K562 (cell line): ENCODE data around the gene CNR2. TPM values are rescaled to one million over a fixed set of nuclear protein-coding genes. Genes with fewer than 3 reads are reported as not detected.
A peak's percentile ranks its signal among the peaks of the same experiment; 100 is the strongest.

Source experiments
- KAT8 ChIP-seq: fragments of 450-650 bp; IDR thresholded peaks from 2 replicates; pipeline ENCODE4 v1.6.1; 2016; ENCODE audit warnings: low read depth, mild to moderate bottlenecking
- KDM5B ChIP-seq: fragments of 200-600 bp; sonication (generic); IDR thresholded peaks from 2 replicates; pipeline ENCODE4 v1.6.1; 2012; ENCODE audit warnings: low read depth, mild to moderate bottlenecking, moderate library complexity, low read length, control low read depth, inconsistent platforms; ENCODE audit not compliant: insufficient replicate concordance
- NFRKB ChIP-seq: fragments of 450-650 bp; IDR thresholded peaks from 2 replicates; pipeline ENCODE4 v1.6.1; 2016; ENCODE audit warnings: low read depth
- NFXL1 ChIP-seq: fragments of 450-650 bp; formaldehyde crosslinking; IDR thresholded peaks from 2 replicates; pipeline ENCODE4 v1.4.0; 2021; ENCODE audit warnings: mild to moderate bottlenecking
- POLR3G ChIP-seq: IDR thresholded peaks from 2 replicates; pipeline ENCODE4 v1.6.1; 2011; ENCODE audit not compliant: insufficient read length, insufficient replicate concordance; ENCODE audit errors: extremely low read depth
- SRF ChIP-seq, 2 experiments: fragments of 250-450, 450-650 bp in 1 of 2; sonication (Bioruptor Pico) in 1 of 2; sonication (generic) in 1 of 2; formaldehyde crosslinking; IDR thresholded peaks; 2 replicates each; pipeline versions ENCODE4 v1.5.0 to v1.5.1; 2020 to 2022; ENCODE audit warnings: mild to moderate bottlenecking in 1 of 2, missing genetic modification reagents in 1 of 2
- TOE1 ChIP-seq, 2 experiments: fragments of 450-650 bp in 1 of 2; sonication (generic) in 1 of 2; formaldehyde crosslinking in 1 of 2; IDR thresholded peaks; 2 replicates each; pipeline versions ENCODE4 v1.7.1 to v1.8.0; 2016 to 2022; ENCODE audit warnings: borderline replicate concordance in 2 of 2, mild to moderate bottlenecking in 2 of 2, antibody characterized with exemption in 1 of 2, inconsistent platforms in 1 of 2, low read depth in 1 of 2, missing genetic modification reagents in 1 of 2, moderate library complexity in 1 of 2
- TRIM28 ChIP-seq: fragments of 450-650 bp; IDR thresholded peaks from 2 replicates; pipeline ENCODE4 v1.6.1; 2017
- ZBTB7A ChIP-seq: IDR thresholded peaks from 2 replicates; pipeline ENCODE4 v1.6.1; 2011; ENCODE audit warnings: low read depth, mild to moderate bottlenecking, low read length, moderate library complexity, borderline replicate concordance; ENCODE audit not compliant: control insufficient read depth
- ZNF589 ChIP-seq: fragments of 200-800 bp; sonication (Bioruptor generic); IDR thresholded peaks from 2 replicates; pipeline ENCODE4 v1.6.1; 2016; ENCODE audit warnings: low read depth, missing genetic modification characterization, missing compliant biosample characterization
- ZNF77 ChIP-seq: fragments of 250-450 bp; sonication (Bioruptor Pico); IDR thresholded peaks from 2 replicates; pipeline ENCODE4 v1.5.0; 2020
- polyA plus RNA-seq, 8 experiments: library from polyadenylated mRNA; depleted of rRNA in 4 of 8; stranded (reverse) in 5 of 8; unstranded in 3 of 8; fragments of >200 nt; fragmentation: Nextera tagmentation in 2 of 8; fragmentation: Illumina TruSeq in 1 of 8; extraction: Ambion mirVana in 2 of 8; extraction: Trizol in 1 of 8; gene quantifications; 2 replicates each; pipeline versions ENCODE4 v1.2.1 to v1.2.3, GENCODE V29; 2011 to 2014; ENCODE audit warnings: inconsistent platforms in 1 of 8, missing spikeins in 1 of 8
- total RNA-seq, 7 experiments: library from RNA; depleted of rRNA in 6 of 7; stranded (reverse); fragments of >200 nt in 6 of 7; fragmentation: Illumina TruSeq in 2 of 7; extraction: Trizol in 2 of 7; gene quantifications; 2 replicates each; pipeline versions ENCODE4 v1.2.1 to v1.2.3, GENCODE V29; 2011 to 2021; ENCODE audit warnings: low replicate concordance in 1 of 7
- TF ChIP-seq, protein P1 (sequence below): fragments of 250-450 bp; sonication (Bioruptor Pico); IDR thresholded peaks from 2 replicates; pipeline ENCODE4 v1.5.0; 2021
- TF ChIP-seq, protein P2 (sequence below): fragments of 250-450 bp; sonication (Bioruptor Pico); IDR thresholded peaks from 2 replicates; pipeline ENCODE4 v1.6.1; 2021; ENCODE audit warnings: mild to moderate bottlenecking
- TF ChIP-seq, protein P3 (sequence below): sonication (generic); formaldehyde crosslinking; IDR thresholded peaks from 2 replicates; pipeline ENCODE4 v1.8.0; 2023; ENCODE audit warnings: mild to moderate bottlenecking, missing genetic modification reagents
- TF ChIP-seq, protein P4 (sequence below), 2 experiments: IDR thresholded peaks; 2 replicates each; pipeline ENCODE4 v1.6.1; 2011; ENCODE audit warnings: borderline replicate concordance in 1 of 2, control low read depth in 1 of 2, low read depth in 1 of 2, low read length in 1 of 2, mild to moderate bottlenecking in 1 of 2, mixed read lengths in 1 of 2, moderate library complexity in 1 of 2; ENCODE audit not compliant: insufficient read depth in 1 of 2, insufficient read length in 1 of 2, poor library complexity in 1 of 2, severe bottlenecking in 1 of 2; ENCODE audit errors: extremely low read depth in 1 of 2
- TF ChIP-seq, protein P5 (sequence below): sonication (generic); formaldehyde crosslinking; IDR thresholded peaks from 2 replicates; pipeline ENCODE4 v1.4.0; 2020; ENCODE audit warnings: mild to moderate bottlenecking, missing genetic modification reagents

Gene CNR2
- total and polyA plus RNA-seq, 9 of the 15 experiments (the other 6 are each of a cell fraction or from before 2014, with no cell fraction given), result not detected

DNA sequence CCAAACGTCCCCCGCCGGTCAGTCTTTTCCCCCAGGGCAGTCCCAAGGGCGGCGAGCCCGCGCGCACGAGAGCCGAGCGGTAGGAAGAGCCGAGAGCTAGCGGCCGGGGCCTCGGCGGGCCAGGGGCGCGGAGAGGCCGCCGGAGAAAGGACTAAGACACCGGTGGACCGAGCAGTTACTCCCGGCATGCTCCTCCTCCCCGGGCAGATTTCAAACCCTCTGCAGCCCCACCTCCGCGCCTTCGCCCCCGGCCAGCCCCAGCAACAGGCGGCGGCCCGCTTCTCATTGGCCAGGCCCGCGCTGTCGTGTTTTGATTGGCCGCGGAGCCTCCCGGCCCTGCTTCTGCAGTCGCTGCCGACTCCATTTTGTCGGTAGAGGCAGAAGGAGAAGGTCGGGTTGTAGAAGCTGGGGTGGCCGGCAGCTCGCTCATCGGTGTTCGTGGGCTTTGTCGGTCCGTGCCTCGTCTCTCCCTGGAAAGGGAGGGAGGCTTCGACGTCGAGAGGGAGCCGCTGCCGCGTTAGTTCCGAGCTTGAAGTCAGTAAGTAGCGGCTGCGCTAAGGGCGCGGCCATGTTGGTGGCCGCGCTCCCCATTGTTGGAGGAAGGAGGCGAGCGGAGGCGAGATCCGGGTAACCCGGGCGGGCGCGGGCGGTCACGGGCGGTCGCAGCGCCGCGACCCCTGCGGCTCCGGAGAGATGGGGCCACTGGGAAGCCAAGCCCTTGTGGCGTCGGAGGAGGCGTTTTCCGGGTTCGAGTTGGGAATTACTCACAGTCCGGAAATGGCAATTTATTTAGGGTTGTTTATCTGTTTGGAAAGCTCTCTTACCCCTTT is 46.5 kb upstream of the CNR2 start, which contains the start of gene PNRC2 (continued):
- peak; percentile 37 for TF ChIP-seq TOE1 (IDR thresholded peaks at IDR 0.05; ENCODE audit: borderline replicate concordance)
- no peak for TF ChIP-seq TOE1 (CRISPR knock-in tag; IDR thresholded peaks at IDR 0.05; ENCODE audit: borderline replicate concordance, low read depth)
- TF ChIP-seq, protein P1, sequence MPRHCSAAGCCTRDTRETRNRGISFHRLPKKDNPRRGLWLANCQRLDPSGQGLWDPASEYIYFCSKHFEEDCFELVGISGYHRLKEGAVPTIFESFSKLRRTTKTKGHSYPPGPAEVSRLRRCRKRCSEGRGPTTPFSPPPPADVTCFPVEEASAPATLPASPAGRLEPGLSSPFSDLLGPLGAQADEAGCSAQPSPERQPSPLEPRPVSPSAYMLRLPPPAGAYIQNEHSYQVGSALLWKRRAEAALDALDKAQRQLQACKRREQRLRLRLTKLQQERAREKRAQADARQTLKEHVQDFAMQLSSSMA (CRISPR knock-in tag), result peak; percentile 76
- no peak for TF ChIP-seq NFXL1
- TF ChIP-seq, protein P2, sequence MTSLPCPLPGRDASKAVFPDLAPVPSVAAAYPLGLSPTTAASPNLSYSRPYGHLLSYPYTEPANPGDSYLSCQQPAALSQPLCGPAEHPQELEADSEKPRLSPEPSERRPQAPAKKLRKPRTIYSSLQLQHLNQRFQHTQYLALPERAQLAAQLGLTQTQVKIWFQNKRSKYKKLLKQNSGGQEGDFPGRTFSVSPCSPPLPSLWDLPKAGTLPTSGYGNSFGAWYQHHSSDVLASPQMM (CRISPR knock-in tag), result no peak
- TF ChIP-seq KAT8, result peak; percentile 96
- TF ChIP-seq TRIM28, result peak; percentile 49; the same call in 1 of the 2 replicates
- TF ChIP-seq, protein P3, sequence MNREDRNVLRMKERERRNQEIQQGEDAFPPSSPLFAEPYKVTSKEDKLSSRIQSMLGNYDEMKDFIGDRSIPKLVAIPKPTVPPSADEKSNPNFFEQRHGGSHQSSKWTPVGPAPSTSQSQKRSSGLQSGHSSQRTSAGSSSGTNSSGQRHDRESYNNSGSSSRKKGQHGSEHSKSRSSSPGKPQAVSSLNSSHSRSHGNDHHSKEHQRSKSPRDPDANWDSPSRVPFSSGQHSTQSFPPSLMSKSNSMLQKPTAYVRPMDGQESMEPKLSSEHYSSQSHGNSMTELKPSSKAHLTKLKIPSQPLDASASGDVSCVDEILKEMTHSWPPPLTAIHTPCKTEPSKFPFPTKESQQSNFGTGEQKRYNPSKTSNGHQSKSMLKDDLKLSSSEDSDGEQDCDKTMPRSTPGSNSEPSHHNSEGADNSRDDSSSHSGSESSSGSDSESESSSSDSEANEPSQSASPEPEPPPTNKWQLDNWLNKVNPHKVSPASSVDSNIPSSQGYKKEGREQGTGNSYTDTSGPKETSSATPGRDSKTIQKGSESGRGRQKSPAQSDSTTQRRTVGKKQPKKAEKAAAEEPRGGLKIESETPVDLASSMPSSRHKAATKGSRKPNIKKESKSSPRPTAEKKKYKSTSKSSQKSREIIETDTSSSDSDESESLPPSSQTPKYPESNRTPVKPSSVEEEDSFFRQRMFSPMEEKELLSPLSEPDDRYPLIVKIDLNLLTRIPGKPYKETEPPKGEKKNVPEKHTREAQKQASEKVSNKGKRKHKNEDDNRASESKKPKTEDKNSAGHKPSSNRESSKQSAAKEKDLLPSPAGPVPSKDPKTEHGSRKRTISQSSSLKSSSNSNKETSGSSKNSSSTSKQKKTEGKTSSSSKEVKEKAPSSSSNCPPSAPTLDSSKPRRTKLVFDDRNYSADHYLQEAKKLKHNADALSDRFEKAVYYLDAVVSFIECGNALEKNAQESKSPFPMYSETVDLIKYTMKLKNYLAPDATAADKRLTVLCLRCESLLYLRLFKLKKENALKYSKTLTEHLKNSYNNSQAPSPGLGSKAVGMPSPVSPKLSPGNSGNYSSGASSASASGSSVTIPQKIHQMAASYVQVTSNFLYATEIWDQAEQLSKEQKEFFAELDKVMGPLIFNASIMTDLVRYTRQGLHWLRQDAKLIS (CRISPR knock-in tag), result peak; percentile 95
- TF ChIP-seq ZNF77 (CRISPR knock-in tag), result no peak
- TF ChIP-seq ZNF589, result peak; percentile 59; the same call in 1 of the 2 replicates
- peak; percentile 80 for TF ChIP-seq ZBTB7A
- peak; percentile 100 for TF ChIP-seq NFRKB
- TF ChIP-seq, protein P4, sequence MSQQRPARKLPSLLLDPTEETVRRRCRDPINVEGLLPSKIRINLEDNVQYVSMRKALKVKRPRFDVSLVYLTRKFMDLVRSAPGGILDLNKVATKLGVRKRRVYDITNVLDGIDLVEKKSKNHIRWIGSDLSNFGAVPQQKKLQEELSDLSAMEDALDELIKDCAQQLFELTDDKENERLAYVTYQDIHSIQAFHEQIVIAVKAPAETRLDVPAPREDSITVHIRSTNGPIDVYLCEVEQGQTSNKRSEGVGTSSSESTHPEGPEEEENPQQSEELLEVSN (IDR thresholded peaks at IDR 0.05; ENCODE audit: borderline replicate concordance in 1 of 2, extremely low read depth in 1 of 2, insufficient read depth in 1 of 2, insufficient read length in 1 of 2, low read depth in 1 of 2, low read length in 1 of 2, poor library complexity in 1 of 2, severe bottlenecking in 1 of 2), result peak; percentile 13 to 76
- 0 out of 4 replicates have a peak, but pooled peaks have one; percentile 7 to 56 for TF ChIP-seq SRF (CRISPR knock-in tag; IDR thresholded peaks at IDR 0.05)
- TF ChIP-seq, protein P5, sequence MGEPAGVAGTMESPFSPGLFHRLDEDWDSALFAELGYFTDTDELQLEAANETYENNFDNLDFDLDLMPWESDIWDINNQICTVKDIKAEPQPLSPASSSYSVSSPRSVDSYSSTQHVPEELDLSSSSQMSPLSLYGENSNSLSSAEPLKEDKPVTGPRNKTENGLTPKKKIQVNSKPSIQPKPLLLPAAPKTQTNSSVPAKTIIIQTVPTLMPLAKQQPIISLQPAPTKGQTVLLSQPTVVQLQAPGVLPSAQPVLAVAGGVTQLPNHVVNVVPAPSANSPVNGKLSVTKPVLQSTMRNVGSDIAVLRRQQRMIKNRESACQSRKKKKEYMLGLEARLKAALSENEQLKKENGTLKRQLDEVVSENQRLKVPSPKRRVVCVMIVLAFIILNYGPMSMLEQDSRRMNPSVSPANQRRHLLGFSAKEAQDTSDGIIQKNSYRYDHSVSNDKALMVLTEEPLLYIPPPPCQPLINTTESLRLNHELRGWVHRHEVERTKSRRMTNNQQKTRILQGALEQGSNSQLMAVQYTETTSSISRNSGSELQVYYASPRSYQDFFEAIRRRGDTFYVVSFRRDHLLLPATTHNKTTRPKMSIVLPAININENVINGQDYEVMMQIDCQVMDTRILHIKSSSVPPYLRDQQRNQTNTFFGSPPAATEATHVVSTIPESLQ (CRISPR knock-in tag), result 0 out of 2 replicates have a peak, but pooled peaks have one; percentile 34
- TF ChIP-seq POLR3G, result no peak
- peak; percentile 83 for TF ChIP-seq KDM5B
